Stomach (tissue), 19 donors: ENCODE results near the gene DDX6. TPM values are rescaled to one million over a fixed set of nuclear protein-coding genes. Genes with fewer than 3 reads are reported as not detected.
A peak's percentile ranks its signal among the peaks of the same experiment; 100 is the strongest.

ENCODE experiments used
- DNase-seq, 2 donors: peaks; one replicate each; pipeline versions ENCODE4 v3.0.0 to v3.0.0-alpha.2; 2013 to 2019
- H3K27ac ChIP-seq, 5 donors: fragments of 200-600 bp in 4 of 5; sonication (generic) in 4 of 5; one replicate each; pipeline ENCODE4 v1.5.1; 2013 to 2019; ENCODE audit warnings: mild to moderate bottlenecking in 1 of 5, moderate library complexity in 1 of 5
- H3K27me3 ChIP-seq, 3 donors: fragments of 200-600 bp; sonication (generic); one replicate each; pipeline ENCODE4 v1.5.1; 2017 to 2019; ENCODE audit warnings: mixed run types in 1 of 3
- H3K36me3 ChIP-seq, 4 donors: fragments of 200-600 bp; sonication (generic); 1 replicate in 3 of 4; 2 replicates in 1 of 4; pipeline ENCODE4 v1.5.1; 2016 to 2019
- H3K4me1 ChIP-seq, 4 donors: fragments of 200-600 bp; sonication (generic); one replicate each; pipeline ENCODE4 v1.5.1; 2016 to 2019
- H3K4me3 ChIP-seq, 4 donors: fragments of 200-600 bp; sonication (generic) in 3 of 4; one replicate each; pipeline ENCODE4 v1.5.1; 2016 to 2019; ENCODE audit warnings: mild to moderate bottlenecking in 1 of 4
- H3K9me3 ChIP-seq, 4 donors: fragments of 200-600 bp; sonication (generic); one replicate each; pipeline ENCODE4 v1.5.1; 2016 to 2019
- CTCF ChIP-seq, 7 experiments: fragments of 450-650 bp in 4 of 7; fragments of 200-600 bp in 3 of 7; sonication (generic) in 3 of 7; IDR thresholded peaks; one replicate each; pipeline ENCODE4 v1.5.1; 2016 to 2019; ENCODE audit warnings: antibody characterized with exemption in 7 of 7, control low read depth in 2 of 7, mild to moderate bottlenecking in 1 of 7
- EP300 ChIP-seq: sonication (generic); formaldehyde crosslinking; IDR thresholded peaks from one replicate; pipeline ENCODE4 v1.6.1; 2017; ENCODE audit warnings: antibody characterized with exemption
- POLR2A ChIP-seq, 4 donors: fragments of 450-650 bp; IDR thresholded peaks; one replicate each; pipeline ENCODE4 v1.6.1; 2016; ENCODE audit warnings: antibody characterized with exemption in 4 of 4, control low read depth in 2 of 4, mild to moderate bottlenecking in 1 of 4, moderate library complexity in 1 of 4
- POLR2AphosphoS5 ChIP-seq, 3 donors: sonication (generic); formaldehyde crosslinking; IDR thresholded peaks; one replicate each; pipeline ENCODE4 v1.6.1; 2016; ENCODE audit warnings: antibody characterized with exemption in 3 of 3
- WGBS, 5 donors: extraction: QIAGEN DNeasy Blood & Tissue Kit in 3 of 5; methylation state at CpG; one replicate each; pipeline versions ENCODE4 v1.1.5 to v1.1.7; 2013 to 2018; 5-methylcytosine and 5-hydroxymethylcytosine counted together
- intact Hi-C: fragments of 100-400 bp; cut with DNase I; formaldehyde crosslinking; loops from one replicate; pipeline ENCODE4 v1.15.1; 2023; ENCODE audit warnings: low total_unique reads
- long read RNA-seq, 10 donors: transcript quantifications; one replicate each; lab custom pipeline, GENCODE V29; 2026
- polyA plus RNA-seq, 3 donors: library from polyadenylated mRNA; stranded (reverse); fragments of 200-250 nt; gene quantifications; one replicate each; pipeline ENCODE4 v1.2.3, GENCODE V29; 2013
- total RNA-seq, 5 donors: library from RNA; depleted of rRNA; stranded (reverse); fragments of >200 nt; gene quantifications; one replicate each; pipeline versions ENCODE4 v1.1.0 to v1.2.3, GENCODE V29; 2014 to 2016
- donor health status: healthy with polysubstance abuse.
- donor health status: Bipolar disorder and iron deficiency.
- donor health status: healthy.

The DDX6 gene
- 100 to 1,000 TPM in 2 of 5 donors, 10 to 100 TPM in 3; 21.6 to 203 (median 99.3) TPM for total RNA-seq
- 10 to 100 TPM; 17.1 to 21.2 (median 18.4) TPM for polyA plus RNA-seq
- long read RNA-seq, donor 1, full-length matches to known transcripts: 4 of 4 reads
- long read RNA-seq, donor 1, partial matches to known transcripts: 0 of 4 reads
- long read RNA-seq, donor 1, other reads (novel, unspliced or antisense): 0 of 4 reads
- long read RNA-seq, donor 2, full-length matches to known transcripts: 11 of 20 reads
- long read RNA-seq, donor 2, partial matches to known transcripts: 9 of 20 reads
- long read RNA-seq, donor 2, other reads (novel, unspliced or antisense): 0 of 20 reads
- long read RNA-seq, donor 3, full-length matches to known transcripts: 7 of 7 reads
- long read RNA-seq, donor 3, partial matches to known transcripts: 0 of 7 reads
- long read RNA-seq, donor 3, other reads (novel, unspliced or antisense): 0 of 7 reads
- long read RNA-seq, donor 4: 0 reads
- long read RNA-seq, donor 5, full-length matches to known transcripts: 10 of 10 reads
- long read RNA-seq, donor 5, partial matches to known transcripts: 0 of 10 reads
- long read RNA-seq, donor 5, other reads (novel, unspliced or antisense): 0 of 10 reads
- long read RNA-seq, donor 6, full-length matches to known transcripts: 17 of 83 reads
- long read RNA-seq, donor 6, partial matches to known transcripts: 57 of 83 reads
- long read RNA-seq, donor 6, other reads (novel, unspliced or antisense): 9 of 83 reads
- long read RNA-seq, donor 7, full-length matches to known transcripts: 9 of 9 reads
- long read RNA-seq, donor 7, partial matches to known transcripts: 0 of 9 reads
- long read RNA-seq, donor 7, other reads (novel, unspliced or antisense): 0 of 9 reads
- long read RNA-seq, donor 8, full-length matches to known transcripts: 8 of 8 reads
- long read RNA-seq, donor 8, partial matches to known transcripts: 0 of 8 reads
- long read RNA-seq, donor 8, other reads (novel, unspliced or antisense): 0 of 8 reads
- long read RNA-seq, donor 9, full-length matches to known transcripts: 8 of 8 reads
- long read RNA-seq, donor 9, partial matches to known transcripts: 0 of 8 reads
- long read RNA-seq, donor 9, other reads (novel, unspliced or antisense): 0 of 8 reads
- long read RNA-seq, donor 10, full-length matches to known transcripts: 6 of 6 reads
- long read RNA-seq, donor 10, partial matches to known transcripts: 0 of 6 reads
- long read RNA-seq, donor 10, other reads (novel, unspliced or antisense): 0 of 6 reads

DNA sequence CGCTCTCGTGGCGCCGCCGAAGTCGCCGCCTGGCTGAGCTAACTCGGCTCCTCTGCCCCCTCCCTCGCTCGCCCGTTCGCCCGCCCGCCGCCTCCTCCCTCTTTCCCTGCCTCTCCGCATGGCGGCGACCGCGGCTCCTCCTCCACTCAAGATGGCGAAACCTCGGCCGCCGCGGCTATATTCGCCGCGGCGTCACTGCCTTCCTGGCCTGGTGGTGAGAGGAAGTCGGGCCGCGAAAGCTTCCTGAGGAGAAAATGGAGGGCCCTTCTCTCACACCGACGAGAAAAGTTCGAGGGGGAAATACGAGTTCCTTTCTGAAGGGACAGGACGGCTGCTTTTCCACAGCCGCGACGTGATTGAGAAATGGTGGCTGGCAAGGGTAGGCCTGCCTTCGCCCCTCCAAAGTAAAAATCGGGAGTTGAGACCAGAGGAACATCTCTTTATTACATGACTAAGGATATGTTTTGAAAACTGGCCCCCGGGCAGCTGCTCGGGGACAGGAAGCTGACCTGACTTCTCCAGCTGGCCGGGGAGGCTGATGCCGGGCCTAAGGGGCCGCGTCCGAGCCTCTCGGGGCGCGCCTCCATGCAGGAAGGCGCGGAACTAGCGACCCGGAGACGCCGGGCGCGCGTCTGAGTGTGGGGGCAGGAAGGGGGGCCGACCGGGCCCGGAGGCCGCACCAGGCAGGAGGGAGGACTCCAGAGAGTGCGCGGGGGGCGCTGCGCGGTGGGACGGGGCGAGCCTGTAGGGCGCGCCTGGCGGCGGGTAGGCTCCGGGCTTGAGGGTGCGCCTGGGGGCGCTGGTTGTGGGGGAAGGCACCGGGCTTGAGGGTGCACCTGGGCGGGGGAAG, at the start of gene DDX6:
TSS of gene DDX6 (minus strand) at position 54 of the 850 bp plus-strand sequence. CDS start 4,913 bp downstream, outside the sequence.
- Histone ChIP-seq H3K27me3 (no peaks in the 10 kb centered on the region), H3K9me3 (no peaks in the 10 kb centered on the region), H3K4me1 (peaks cover 28 to 54% (median 39%) of the 10 kb centered on the region in 4 donors), H3K4me3 (peak within 1 kb of the TSS; percentile 75 to 85 (median 80)), H3K36me3 (no peaks in the 10 kb centered on the region), H3K27ac (peak within 1 kb of the TSS; percentile 98 to 100 (median 99))
- DNase-seq: peak; percentile 93 to 97
- 0 to 1% (median 1%) methylated on average over 62 to 81 of the region's 81 CpGs for WGBS, 5 donors
- intact Hi-C loops: loop anchor here (10.0 kb wide), 1 partner anchor 97 kb away; no protein-coding TSS in a partner anchor
- TF ChIP-seq CTCF (IDR thresholded peaks at IDR 0.05) (peak in 4 of 7 experiments; percentile 10 to 43 (median 34)), POLR2AphosphoS5 (IDR thresholded peaks at IDR 0.05) (peak; percentile 81 to 93 (median 90)), POLR2A (IDR thresholded peaks at IDR 0.05) (peak in 2 of 4 donors; percentile 86 to 93), EP300 (no peak)

DNA sequence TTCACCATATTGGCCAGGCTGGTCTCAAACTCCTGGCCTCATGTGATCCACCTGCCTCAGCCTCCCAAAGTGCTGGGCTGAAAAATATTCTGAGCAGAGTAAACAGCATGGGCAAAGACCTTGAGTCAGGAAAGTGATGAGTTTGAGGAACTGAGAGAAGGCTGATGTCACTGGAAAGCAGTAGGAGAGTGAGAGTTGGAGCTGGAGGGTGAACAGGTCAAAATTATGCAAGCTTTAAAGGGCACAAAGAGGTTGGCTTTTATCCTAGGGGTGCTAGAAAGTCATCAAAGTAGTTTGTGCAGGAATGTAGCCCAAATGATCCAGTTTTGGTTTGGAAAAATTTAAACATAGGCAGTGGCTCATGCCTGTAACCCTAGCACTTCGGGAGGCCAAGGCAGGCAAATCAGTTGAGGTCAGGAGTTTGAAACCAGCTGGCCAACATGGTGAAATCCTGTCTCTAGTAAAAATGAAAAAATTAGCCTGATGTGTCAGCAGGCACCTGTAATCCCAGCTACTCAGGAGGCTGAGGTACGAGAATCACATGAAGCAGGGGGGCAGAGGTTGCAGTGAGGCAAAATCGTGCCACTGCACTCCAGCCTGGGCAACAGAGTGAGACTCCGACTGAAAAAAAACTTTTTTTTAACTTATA, 48.1 kb upstream of the DDX6 start:
- Histone ChIP-seq H3K27me3 (no peaks in the 10 kb centered on the region), H3K9me3 (no peaks in the 10 kb centered on the region), H3K4me3 (no peak overlapping the region), H3K4me1 (peaks cover 0 to 12% (median 5%) of the 10 kb centered on the region in 4 donors), H3K27ac (no peak overlapping the region), H3K36me3 (no peaks in the 10 kb centered on the region)
- 77 to 93% (median 89%) methylated on average over 4 of the region's 4 CpGs for WGBS, 5 donors
- TF ChIP-seq EP300: no peak
- TF ChIP-seq POLR2AphosphoS5 (IDR thresholded peaks at IDR 0.05): no peak
- TF ChIP-seq CTCF (IDR thresholded peaks at IDR 0.05): no peak
- no peak for TF ChIP-seq POLR2A (IDR thresholded peaks at IDR 0.05)
- no peak for DNase-seq
- intact Hi-C loops: no loop called here

DNA sequence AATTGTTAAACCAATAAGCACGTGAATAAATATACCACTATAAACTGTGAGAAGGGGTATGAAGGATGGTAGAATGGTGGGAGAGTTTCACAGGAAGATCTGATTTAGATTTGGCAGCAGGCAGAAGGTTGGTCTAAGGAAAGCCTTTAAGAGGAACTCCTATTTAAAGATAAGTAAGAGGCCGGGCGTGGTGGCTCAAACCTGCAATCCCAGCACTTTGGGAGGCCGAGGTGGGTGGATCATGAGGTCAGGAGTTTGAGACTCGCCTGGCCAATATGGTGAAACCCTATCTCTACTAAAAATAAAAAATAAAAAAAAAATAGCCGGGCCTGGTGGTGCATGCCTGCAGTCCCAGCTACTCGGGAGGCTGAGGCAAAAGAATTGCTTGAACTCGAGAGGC, 46.9 kb upstream of the DDX6 start:
- no peaks in the 10 kb centered on the region for H3K9me3 ChIP-seq
- no peaks in the 10 kb centered on the region for H3K36me3 ChIP-seq
- H3K4me3 ChIP-seq: no peak overlapping the region
- no peak for DNase-seq
- 75 to 87% (median 84%) methylated on average over 8 of the region's 8 CpGs for WGBS, 5 donors
- intact Hi-C loops: no loop called here
- H3K27ac ChIP-seq: no peak overlapping the region
- TF ChIP-seq EP300 (no peak), POLR2A (IDR thresholded peaks at IDR 0.05) (no peak), CTCF (IDR thresholded peaks at IDR 0.05) (no peak), POLR2AphosphoS5 (IDR thresholded peaks at IDR 0.05) (no peak)
- peaks cover 0 to 12% (median 5%) of the 10 kb centered on the region in 4 donors for H3K4me1 ChIP-seq
- no peaks in the 10 kb centered on the region for H3K27me3 ChIP-seq
